Ecto neural progenitor cell (in vitro differentiated cells): ENCODE data around the gene SAMD10.
"Not testable (repeated sequence)": the region's sequence is repeated elsewhere in the genome, so short reads cannot be mapped to it uniquely, and the experiment has no call there.

Experiments
- DNase-seq: peaks from one replicate; pipeline ENCODE4 v3.0.0-alpha.2; 2018; ENCODE audit warnings: low spot score

The SAMD10 gene

DNA sequence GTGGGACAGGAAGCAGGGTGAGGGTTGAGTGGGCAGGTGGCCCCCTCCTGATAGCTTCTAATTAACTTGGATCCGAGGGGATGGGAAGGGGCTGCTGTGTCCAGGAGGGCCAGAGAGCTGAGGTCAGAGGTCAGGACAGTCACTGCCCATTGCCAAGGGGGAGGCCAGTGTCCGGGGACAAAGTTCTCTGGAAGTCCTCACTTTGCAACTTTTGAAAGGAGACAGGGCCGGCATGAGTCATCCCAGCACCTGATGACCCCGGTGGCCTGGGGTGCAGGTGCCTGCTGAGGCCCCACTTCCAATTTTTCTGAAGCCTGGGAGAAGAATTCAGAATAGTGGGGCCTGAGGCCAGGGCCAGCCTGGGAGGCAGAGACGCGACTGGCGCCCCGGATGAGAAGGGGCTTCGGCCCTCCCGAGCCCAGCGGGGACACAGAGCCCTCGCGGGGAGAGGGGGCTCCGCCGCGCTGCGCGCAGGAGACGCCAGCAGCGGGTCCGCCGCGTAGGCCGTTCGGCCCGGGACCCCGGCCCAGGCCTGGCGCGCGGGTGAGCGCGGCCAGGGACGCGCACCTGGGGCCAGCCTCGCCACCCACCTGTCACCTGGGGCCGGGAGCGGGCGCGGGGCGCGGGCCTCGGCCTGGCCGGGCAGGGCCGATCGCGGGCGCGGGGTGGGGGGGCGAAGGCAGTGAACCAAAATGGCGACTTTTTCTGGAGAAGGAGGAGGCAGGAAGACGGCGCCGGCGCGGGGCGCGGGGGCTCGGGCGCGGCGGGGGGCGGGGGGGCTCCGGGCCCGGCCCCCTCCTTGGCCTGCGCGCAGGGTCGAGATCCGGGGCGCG, 10.3 kb downstream of the SAMD10 start:
- peak; percentile 64 for DNase-seq

GRCh38 chr20:63968136-63968927, 11.1 kb downstream of the SAMD10 start:
- no peak for DNase-seq

- no peak for DNase-seq
Observed at GRCh38 chr20:63967330-63968135, 11.9 kb downstream of the SAMD10 start.

DNA sequence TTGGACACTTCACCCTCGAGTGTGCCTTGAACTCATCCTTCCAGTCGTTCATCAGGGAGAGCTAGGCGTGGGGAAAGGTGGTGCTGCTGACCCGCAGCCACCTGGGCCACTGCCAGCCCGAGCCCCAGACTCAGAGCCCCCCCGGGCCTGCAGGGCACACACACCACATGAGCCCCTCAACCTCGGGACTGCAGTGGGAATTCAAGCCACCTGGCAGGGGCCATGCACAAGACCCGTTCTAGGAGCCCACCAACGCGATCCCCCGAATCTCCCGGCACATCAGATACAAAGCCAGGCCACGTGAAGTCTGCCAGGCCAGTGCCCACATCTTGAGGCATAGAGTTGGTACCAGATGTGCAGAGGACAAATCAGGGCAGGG, 12.5 kb downstream of the SAMD10 start:
- no peak for DNase-seq

- DNase-seq: no peak
Observed at GRCh38 chr20:63966172-63966943, 13.1 kb downstream of the SAMD10 start.

GRCh38 chr20:63964412-63964811, 15.0 kb downstream of the SAMD10 start:
- no peak for DNase-seq

GRCh38 chr20:63963784-63964301, 15.6 kb downstream of the SAMD10 start:
- no peak for DNase-seq

DNA sequence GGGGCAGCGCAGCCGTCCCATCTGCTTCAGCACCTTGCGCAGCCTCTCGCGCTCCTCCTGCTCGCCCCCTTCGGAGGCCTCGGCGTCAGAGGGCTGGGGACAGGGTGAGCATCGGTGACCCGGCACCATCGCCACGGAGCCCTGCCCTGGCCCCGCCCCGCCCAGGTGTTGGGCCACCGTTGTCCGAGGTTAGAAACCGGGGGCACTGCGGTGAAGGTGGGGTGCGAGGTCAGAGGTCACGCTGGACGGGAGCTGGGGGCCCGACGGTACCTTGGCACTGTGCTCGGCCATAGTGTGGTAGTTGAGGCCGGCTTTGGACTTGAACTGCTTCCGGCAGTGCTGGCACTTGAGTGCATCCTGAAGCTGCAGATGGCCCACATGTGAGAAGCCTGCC, 16.1 kb downstream of the SAMD10 start:
- no peak for DNase-seq

DNA sequence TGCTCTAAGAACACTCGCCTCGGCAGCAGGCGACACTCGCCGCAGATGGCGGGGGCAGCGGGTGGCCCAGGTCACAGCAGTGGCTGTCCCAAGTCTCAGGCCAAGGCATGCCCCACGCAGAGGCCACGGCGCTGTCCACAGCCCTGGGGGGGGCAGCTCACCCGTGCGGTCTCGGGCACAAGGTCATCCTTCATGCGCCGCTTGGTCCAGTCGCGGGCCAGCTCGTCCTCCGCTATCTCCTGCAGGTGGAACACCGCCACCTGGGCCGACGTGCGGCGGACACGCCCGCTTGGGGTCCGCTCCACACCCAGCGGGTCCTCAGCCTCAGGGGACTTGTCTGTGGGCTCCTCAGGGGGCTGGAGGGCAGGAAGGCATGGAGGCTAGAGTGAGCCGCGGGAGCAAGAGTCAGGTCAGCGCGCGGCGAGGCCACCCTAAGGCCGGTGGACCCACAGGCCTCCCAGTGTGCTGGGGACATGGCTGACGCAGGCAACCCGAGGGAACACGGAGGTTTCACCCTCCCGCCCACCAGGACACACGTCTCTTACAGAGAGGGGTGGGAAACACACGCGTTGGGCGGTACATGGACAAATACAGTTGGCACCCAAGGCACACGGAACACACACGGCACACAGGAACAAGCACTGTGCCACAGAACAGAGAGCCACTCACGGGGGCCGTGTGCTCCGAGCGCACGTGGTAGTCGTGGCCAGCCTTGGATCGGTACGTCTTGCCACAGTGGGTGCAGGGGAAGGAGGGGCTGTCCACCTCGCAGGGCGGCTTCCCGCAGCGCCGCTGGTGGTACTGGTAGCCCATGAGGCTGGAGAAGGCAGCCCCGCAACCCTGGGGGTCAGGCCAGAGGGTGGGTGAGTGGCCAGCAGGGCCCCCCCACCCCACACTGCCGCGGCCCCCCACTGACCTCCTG, 16.8 kb downstream of the SAMD10 start:
- DNase-seq: no peak

- no peak for DNase-seq
Observed at GRCh38 chr20:63961664-63962425, 17.6 kb downstream of the SAMD10 start.

GRCh38 chr20:63960654-63961621, 18.5 kb downstream of the SAMD10 start:
- DNase-seq: not testable (repeated sequence)

DNA sequence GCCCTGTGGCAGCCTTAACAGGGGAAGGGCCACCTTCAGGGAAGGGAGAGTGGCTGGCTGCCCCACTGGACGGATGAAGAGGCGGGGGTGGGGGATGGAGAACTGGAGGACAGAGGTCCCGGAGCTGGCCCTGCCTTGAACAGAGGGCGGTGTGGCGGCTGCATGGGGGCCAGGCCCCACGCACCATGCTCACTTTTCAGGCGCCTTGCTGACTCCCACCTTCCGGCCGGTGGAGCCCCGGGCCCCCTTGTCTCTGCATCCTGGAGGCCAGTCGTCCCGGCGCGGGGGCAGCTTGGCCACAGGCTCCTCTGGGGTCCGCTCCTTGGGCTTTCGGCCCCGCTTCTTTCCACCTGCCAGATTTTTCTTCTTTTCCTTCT, 19.8 kb downstream of the SAMD10 start:
- no peak for DNase-seq

GRCh38 chr20:63958964-63959698, 20.3 kb downstream of the SAMD10 start:
- DNase-seq: no peak

- DNase-seq: no peak
Observed at GRCh38 chr20:63958471-63958870, 21.0 kb downstream of the SAMD10 start.

DNA sequence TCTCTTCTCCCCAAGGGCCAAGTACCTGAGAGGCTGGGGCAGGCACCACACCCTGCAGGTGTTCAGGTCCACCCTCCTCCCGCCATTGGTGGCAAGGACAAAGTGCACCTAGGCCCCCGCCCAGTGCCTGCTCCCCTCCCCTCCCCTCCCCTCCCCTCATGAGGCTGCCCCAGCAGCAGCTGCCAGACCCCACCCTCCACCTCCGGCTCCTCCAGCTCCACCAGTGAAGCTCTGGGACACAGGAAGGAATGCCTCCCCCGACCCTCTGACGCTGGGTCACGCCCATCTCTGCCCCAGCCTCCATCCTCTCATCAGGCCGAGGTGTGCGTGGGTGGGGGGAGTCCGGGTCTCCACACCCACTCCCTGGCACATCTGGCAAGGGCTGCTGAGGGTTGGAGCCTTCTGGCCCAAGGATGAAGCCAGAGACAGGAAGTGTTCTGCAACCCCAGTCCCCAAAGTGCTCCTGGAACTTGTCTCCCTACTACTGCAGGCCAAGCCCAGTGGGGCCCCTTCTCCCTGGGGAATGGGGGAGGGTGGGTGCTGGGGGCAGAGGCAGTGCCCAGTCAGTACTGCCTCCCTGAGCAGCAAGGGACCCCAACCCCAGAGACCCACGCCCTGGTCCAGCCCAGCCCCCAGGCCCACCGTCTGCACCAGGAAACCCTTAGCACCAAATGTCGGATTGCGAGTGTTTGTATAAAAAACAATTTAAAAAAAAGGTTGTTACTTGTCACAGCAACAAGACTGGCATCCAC, 21.6 kb downstream of the SAMD10 start:
- no peak for DNase-seq

DNA sequence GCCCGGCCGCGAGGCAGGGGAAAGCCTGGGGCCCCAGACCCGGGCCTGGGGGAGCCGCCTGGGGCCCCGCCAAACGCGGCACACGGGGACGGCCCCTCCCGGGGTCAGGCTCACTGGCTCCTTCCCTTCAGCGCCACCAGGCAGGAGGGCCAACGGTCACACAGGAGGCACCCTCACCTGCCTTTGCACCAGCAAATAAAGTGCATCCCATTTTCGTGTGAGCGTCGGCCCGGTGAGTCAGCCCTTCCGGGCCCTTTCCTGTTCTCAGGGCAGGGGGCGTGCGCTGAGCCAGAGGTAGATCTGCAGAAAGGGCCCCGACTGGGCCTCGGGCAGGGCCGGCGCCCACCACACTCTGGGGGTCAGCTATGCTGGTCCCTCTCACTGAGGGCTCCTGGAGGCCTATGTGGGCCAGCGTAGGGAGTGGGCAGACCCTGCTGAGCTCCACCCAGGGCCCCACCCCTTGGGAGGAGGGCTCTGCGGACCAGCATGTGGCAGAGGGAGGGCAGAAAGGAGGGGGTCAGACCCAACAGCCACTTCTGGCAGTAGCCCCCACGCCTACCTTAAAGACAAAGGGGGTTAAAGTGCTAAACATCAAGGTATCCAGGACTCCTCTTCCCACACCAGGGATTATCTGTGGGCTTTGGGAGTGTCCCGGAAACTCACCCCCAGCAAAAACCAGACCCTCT, 22.3 kb downstream of the SAMD10 start:
- DNase-seq: peak; percentile 74

GRCh38 chr20:63956664-63957003, 22.8 kb downstream of the SAMD10 start:
- no peak for DNase-seq
